ENCODE data around the gene NOP14. TPM values are rescaled to one million over a fixed set of nuclear protein-coding genes. Genes with fewer than 3 reads are reported as not detected.

The NOP14 gene
- total RNA-seq, 2 experiments from 2014 or later = 21.8 TPM

- no peaks in the 10 kb centered on the region for H3K9me3 Mint-ChIP-seq
- H3K4me3 Mint-ChIP-seq = no peak overlapping the region
- H3K36me3 Mint-ChIP-seq (ENCODE audit: low read depth) = peaks cover 99% of the 10 kb centered on the region
- H3K27ac Mint-ChIP-seq = no peak overlapping the region
- DNase-seq = no peak
- peaks cover 88% of the 10 kb centered on the region for H3K36me3 ChIP-seq (ENCODE audit: insufficient read depth, low read length)
- TF ChIP-seq CTCF (IDR thresholded peaks at IDR 0.05) = no peak
- H3K4me1 ChIP-seq (ENCODE audit: insufficient read depth, low read length) = peaks cover 32% of the 10 kb centered on the region
- no peak overlapping the region for H3K4me3 ChIP-seq (ENCODE audit: low read length)
- H3K4me1 Mint-ChIP-seq (ENCODE audit: low read depth) = no peaks in the 10 kb centered on the region
- CTCF ChIA-PET = no interaction called here
- intact Hi-C loops (cut with DNase I, micrococcal nuclease) = no loop called here
- no peaks in the 10 kb centered on the region for H3K27me3 Mint-ChIP-seq
- H3K27ac ChIP-seq (ENCODE audit: low read depth in 1 of 2, low read length in 2 of 2) = no peak overlapping the region
- H3K27me3 ChIP-seq (ENCODE audit: control insufficient read depth in 1 of 2, insufficient read depth in 2 of 2, low read length in 2 of 2) = no peaks in the 10 kb centered on the region
- ATAC-seq (ENCODE audit: poor library complexity) = no peak
- no peaks in the 10 kb centered on the region for H3K9me3 ChIP-seq (ENCODE audit: control insufficient read depth in 1 of 2, insufficient read depth in 1 of 2, low read length in 2 of 2)
- POLR2A ChIA-PET = interaction anchor here (0.7 to 1.4 kb wide), 3 partner anchors 9 to 20 kb away, joined by 3 to 4 read pairs (median 3); partner anchors contain the start of genes GRK4 and NOP14
Observed at GRCh38 chr4:2944091-2944482, 19.1 kb downstream of the NOP14 start.

GRCh38 chr4:2943364-2944090 is 19.7 kb downstream of the NOP14 start:
- intact Hi-C loops (cut with DNase I, micrococcal nuclease) = no loop called here
- ATAC-seq (ENCODE audit: poor library complexity) (no peak), DNase-seq (no peak)
- Mint-ChIP-seq H3K27ac (no peak overlapping the region), H3K4me1 (ENCODE audit: low read depth) (no peaks in the 10 kb centered on the region), H3K4me3 (no peak overlapping the region), H3K27me3 (no peaks in the 10 kb centered on the region), H3K9me3 (no peaks in the 10 kb centered on the region), H3K36me3 (ENCODE audit: low read depth) (peaks cover 98% of the 10 kb centered on the region)
- H3K36me3 ChIP-seq (ENCODE audit: insufficient read depth, low read length) = peaks cover 88% of the 10 kb centered on the region
- H3K27ac ChIP-seq (ENCODE audit: low read depth in 1 of 2, low read length in 2 of 2) = no peak overlapping the region
- peaks cover 32% of the 10 kb centered on the region for H3K4me1 ChIP-seq (ENCODE audit: insufficient read depth, low read length)
- ChIA-PET POLR2A (interaction anchor here (0.7 to 1.4 kb wide), 2 partner anchors 8 to 20 kb away, joined by 3 to 4 read pairs; partner anchors contain the start of genes GRK4 and NOP14), CTCF (no interaction called here)
- H3K9me3 ChIP-seq (ENCODE audit: control insufficient read depth in 1 of 2, insufficient read depth in 1 of 2, low read length in 2 of 2) = no peaks in the 10 kb centered on the region
- no peaks in the 10 kb centered on the region for H3K27me3 ChIP-seq (ENCODE audit: control insufficient read depth in 1 of 2, insufficient read depth in 2 of 2, low read length in 2 of 2)
- H3K4me3 ChIP-seq (ENCODE audit: low read length) = no peak overlapping the region
- no peak for TF ChIP-seq CTCF (IDR thresholded peaks at IDR 0.05)

- DNase-seq (peak in 3 of 14 experiments; percentile 51 to 65 (median 62)), ATAC-seq (ENCODE audit: poor library complexity) (peak; percentile 51)
- Mint-ChIP-seq H3K27me3 (no peaks in the 10 kb centered on the region), H3K4me3 (no peak overlapping the region), H3K4me1 (ENCODE audit: low read depth) (no peaks in the 10 kb centered on the region), H3K9me3 (no peaks in the 10 kb centered on the region), H3K36me3 (ENCODE audit: low read depth) (peaks cover 94% of the 10 kb centered on the region), H3K27ac (peak overlapping the region; percentile 79)
- peaks cover 86% of the 10 kb centered on the region for H3K36me3 ChIP-seq (ENCODE audit: insufficient read depth, low read length)
- H3K27ac ChIP-seq (ENCODE audit: low read depth in 1 of 2, low read length in 2 of 2) = no peak overlapping the region
- ChIA-PET CTCF (no interaction called here), POLR2A (interaction anchor here (1.4 kb wide), 1 partner anchor 21 kb away, joined by 4 read pairs; the partner anchor contains the start of genes GRK4 and NOP14)
- no peaks in the 10 kb centered on the region for H3K27me3 ChIP-seq (ENCODE audit: control insufficient read depth in 1 of 2, insufficient read depth in 2 of 2, low read length in 2 of 2)
- peaks cover 35% of the 10 kb centered on the region for H3K4me1 ChIP-seq (ENCODE audit: insufficient read depth, low read length)
- intact Hi-C loops (cut with DNase I, micrococcal nuclease) = no loop called here
- no peak overlapping the region for H3K4me3 ChIP-seq (ENCODE audit: low read length)
- TF ChIP-seq CTCF (IDR thresholded peaks at IDR 0.05) = no peak
- no peaks in the 10 kb centered on the region for H3K9me3 ChIP-seq (ENCODE audit: control insufficient read depth in 1 of 2, insufficient read depth in 1 of 2, low read length in 2 of 2)
Observed at GRCh38 chr4:2942532-2943363, 20.5 kb downstream of the NOP14 start.

Measured in CD4-positive, alpha-beta T cell (primary cell).